ENCODE results near the gene ASPM.

GRCh38 chr1:197183195-197183748, 36.8 kb upstream of the ASPM start:
- TF ChIP-seq CTCF (IDR thresholded peaks at IDR 0.05) (no peak), EZH2phosphoT487 (IDR thresholded peaks at IDR 0.05) (no peak), EZH2 (IDR thresholded peaks at IDR 0.05) (no peak)
